SW480 (cell line): ENCODE results near the gene GOLGA8A.
A peak's percentile ranks its signal among the peaks of the same experiment; 100 is the strongest.
"Not testable (repeated sequence)": the region's sequence is repeated elsewhere in the genome, so short reads cannot be mapped to it uniquely, and the experiment has no call there.

ENCODE experiments used
- DNase-seq: peaks from one replicate; pipeline ENCODE4 v3.0.0-alpha.2; 2016; ENCODE audit warnings: low spot score

Gene GOLGA8A

GRCh38 chr15:34437687-34438086, at the start of gene GOLGA8A:
Gene GOLGA8A (minus strand): TSS chr15:34437808. CDS start chr15:34389691, 48,117 bp downstream.
- peak; percentile 70 for DNase-seq

- DNase-seq: no peak
These were observed 46.0 kb upstream of the GOLGA8A start for GRCh38 chr15:34483644-34484043.

- DNase-seq: no peak
These were observed 43.8 kb upstream of the GOLGA8A start for GRCh38 chr15:34481370-34481769.

GRCh38 chr15:34473840-34474239, 36.2 kb upstream of the GOLGA8A start:
- no peak for DNase-seq

GRCh38 chr15:34472947-34473346, 35.3 kb upstream of the GOLGA8A start:
- DNase-seq: no peak

- no peak for DNase-seq
These were observed 33.3 kb upstream of the GOLGA8A start for GRCh38 chr15:34470892-34471291.

- DNase-seq: no peak
These were observed 32.5 kb upstream of the GOLGA8A start for GRCh38 chr15:34470091-34470490.

GRCh38 chr15:34461730-34462129, 24.1 kb upstream of the GOLGA8A start:
- no peak for DNase-seq

GRCh38 chr15:34460451-34460850, 22.8 kb upstream of the GOLGA8A start:
- no peak for DNase-seq

- DNase-seq: no peak
These were observed 19.1 kb upstream of the GOLGA8A start for GRCh38 chr15:34456658-34457057.

- no peak for DNase-seq
These were observed 5.3 kb upstream of the GOLGA8A start for GRCh38 chr15:34442891-34443290.

- DNase-seq: no peak
These were observed 2.3 kb upstream of the GOLGA8A start for GRCh38 chr15:34439878-34440277.

- peak; percentile 23 for DNase-seq
These were observed 609 bp downstream of the GOLGA8A start for GRCh38 chr15:34436956-34437442.

GRCh38 chr15:34436126-34436955, 1.3 kb downstream of the GOLGA8A start:
- DNase-seq: no peak

GRCh38 chr15:34435658-34436057, 1.9 kb downstream of the GOLGA8A start:
- DNase-seq: no peak

- DNase-seq: no peak
These were observed 2.8 kb downstream of the GOLGA8A start for GRCh38 chr15:34434627-34435305.

GRCh38 chr15:34433956-34434626, 3.5 kb downstream of the GOLGA8A start:
- not testable (repeated sequence) for DNase-seq

- DNase-seq: not testable (repeated sequence)
These were observed 7.0 kb downstream of the GOLGA8A start for GRCh38 chr15:34430642-34431041.

GRCh38 chr15:34423425-34424090, 14.1 kb downstream of the GOLGA8A start:
- not testable (repeated sequence) for DNase-seq

GRCh38 chr15:34420953-34421352, 16.7 kb downstream of the GOLGA8A start:
- not testable (repeated sequence) for DNase-seq

- not testable (repeated sequence) for DNase-seq
These were observed 19.2 kb downstream of the GOLGA8A start for GRCh38 chr15:34418435-34418834.

GRCh38 chr15:34409511-34409910, 28.1 kb downstream of the GOLGA8A start:
- DNase-seq: not testable (repeated sequence)
